Bladder microvascular endothelial cell (primary cell): ENCODE measurements around the gene MYPN. TPM values are rescaled to one million over a fixed set of nuclear protein-coding genes. Genes with fewer than 3 reads are reported as not detected.

Experiments
- total RNA-seq: library from RNA; depleted of rRNA; stranded (reverse); fragments of >200 nt; gene quantifications from 2 replicates; pipeline ENCODE4 v1.2.3, GENCODE V29; 2014

Gene MYPN, protein sequence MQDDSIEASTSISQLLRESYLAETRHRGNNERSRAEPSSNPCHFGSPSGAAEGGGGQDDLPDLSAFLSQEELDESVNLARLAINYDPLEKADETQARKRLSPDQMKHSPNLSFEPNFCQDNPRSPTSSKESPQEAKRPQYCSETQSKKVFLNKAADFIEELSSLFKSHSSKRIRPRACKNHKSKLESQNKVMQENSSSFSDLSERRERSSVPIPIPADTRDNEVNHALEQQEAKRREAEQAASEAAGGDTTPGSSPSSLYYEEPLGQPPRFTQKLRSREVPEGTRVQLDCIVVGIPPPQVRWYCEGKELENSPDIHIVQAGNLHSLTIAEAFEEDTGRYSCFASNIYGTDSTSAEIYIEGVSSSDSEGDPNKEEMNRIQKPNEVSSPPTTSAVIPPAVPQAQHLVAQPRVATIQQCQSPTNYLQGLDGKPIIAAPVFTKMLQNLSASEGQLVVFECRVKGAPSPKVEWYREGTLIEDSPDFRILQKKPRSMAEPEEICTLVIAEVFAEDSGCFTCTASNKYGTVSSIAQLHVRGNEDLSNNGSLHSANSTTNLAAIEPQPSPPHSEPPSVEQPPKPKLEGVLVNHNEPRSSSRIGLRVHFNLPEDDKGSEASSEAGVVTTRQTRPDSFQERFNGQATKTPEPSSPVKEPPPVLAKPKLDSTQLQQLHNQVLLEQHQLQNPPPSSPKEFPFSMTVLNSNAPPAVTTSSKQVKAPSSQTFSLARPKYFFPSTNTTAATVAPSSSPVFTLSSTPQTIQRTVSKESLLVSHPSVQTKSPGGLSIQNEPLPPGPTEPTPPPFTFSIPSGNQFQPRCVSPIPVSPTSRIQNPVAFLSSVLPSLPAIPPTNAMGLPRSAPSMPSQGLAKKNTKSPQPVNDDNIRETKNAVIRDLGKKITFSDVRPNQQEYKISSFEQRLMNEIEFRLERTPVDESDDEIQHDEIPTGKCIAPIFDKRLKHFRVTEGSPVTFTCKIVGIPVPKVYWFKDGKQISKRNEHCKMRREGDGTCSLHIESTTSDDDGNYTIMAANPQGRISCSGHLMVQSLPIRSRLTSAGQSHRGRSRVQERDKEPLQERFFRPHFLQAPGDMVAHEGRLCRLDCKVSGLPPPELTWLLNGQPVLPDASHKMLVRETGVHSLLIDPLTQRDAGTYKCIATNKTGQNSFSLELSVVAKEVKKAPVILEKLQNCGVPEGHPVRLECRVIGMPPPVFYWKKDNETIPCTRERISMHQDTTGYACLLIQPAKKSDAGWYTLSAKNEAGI (N-terminal part only)
- total RNA-seq, result under 0.01 and 0.16 TPM in 2 replicates

DNA sequence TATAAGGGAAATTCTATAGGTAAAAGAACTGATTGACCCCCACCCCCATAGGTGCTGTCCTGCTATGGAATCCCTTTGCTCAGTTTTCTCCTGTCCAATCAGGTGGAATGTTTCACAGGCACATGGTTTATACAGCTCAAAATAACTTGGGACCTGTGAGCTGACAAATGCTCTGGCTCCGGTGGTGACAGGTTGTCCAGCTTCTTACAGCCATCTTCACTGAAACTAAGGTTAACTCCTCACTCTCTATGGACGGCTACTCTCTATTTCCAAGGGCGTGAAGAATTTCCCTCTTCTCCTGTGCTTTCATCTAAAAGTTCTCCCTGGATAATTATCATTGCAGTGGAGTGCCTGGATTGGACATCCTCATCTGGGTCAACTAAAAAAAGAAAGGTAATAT, at the start of gene MYPN:
MYPN (plus strand) TSS at position 158 of the 400 bp plus-strand sequence. CDS start 11,951 bp downstream, outside the sequence.

GRCh38 chr10:68074775-68075549, 34.3 kb upstream of the MYPN start, which contains the start of gene HERC4:
TSS of gene HERC4 (minus strand) at chr10:68075283. CDS start at chr10:68073108, 2,175 bp downstream.

GRCh38 chr10:68231817-68232251, 122.5 kb downstream of the MYPN start, which contains the start of gene ATOH7:
TSS of gene ATOH7 (minus strand) at chr10:68232113. CDS start at chr10:68231677, 436 bp downstream.

Other genes with a start within 250 kb of the MYPN start
- 6.0 and 12.3 TPM in 2 replicates for gene SIRT1, start 224.8 kb upstream of the MYPN start, total RNA-seq
- 33.7 and 63.1 TPM in 2 replicates for gene HERC4, start 34.2 kb upstream of the MYPN start, total RNA-seq
- not detected in 2 replicates for gene ATOH7, start 122.6 kb downstream of the MYPN start, total RNA-seq
- gene HNRNPH3, start 222.6 kb downstream of the MYPN start, total RNA-seq, result 24.4 and 51.4 TPM in 2 replicates
- gene PBLD, start 223.4 kb downstream of the MYPN start, total RNA-seq, result 1.8 and 3.5 TPM in 2 replicates